22Rv1 (cell line): ENCODE data around the gene MAD1L1.

Source experiments
- H3K27ac ChIP-seq: fragments of 450-650 bp; 2 replicates; pipeline ENCODE4 v1.5.1; 2017
- ZFX ChIP-seq: fragments of 450-650 bp; IDR thresholded peaks from 2 replicates; pipeline ENCODE4 v1.6.1; 2017; ENCODE audit warnings: antibody characterized with exemption, borderline replicate concordance
- TF ChIP-seq, protein P1 (sequence below): fragments of 450-650 bp; IDR thresholded peaks from 2 replicates; pipeline ENCODE4 v1.5.1; 2017; ENCODE audit warnings: mild to moderate bottlenecking

MAD1L1 gene

GRCh38 chr7:1939434-1940401 lies 293.0 kb downstream of the MAD1L1 start:
- no peak for TF ChIP-seq ZFX
- TF ChIP-seq, protein P1, sequence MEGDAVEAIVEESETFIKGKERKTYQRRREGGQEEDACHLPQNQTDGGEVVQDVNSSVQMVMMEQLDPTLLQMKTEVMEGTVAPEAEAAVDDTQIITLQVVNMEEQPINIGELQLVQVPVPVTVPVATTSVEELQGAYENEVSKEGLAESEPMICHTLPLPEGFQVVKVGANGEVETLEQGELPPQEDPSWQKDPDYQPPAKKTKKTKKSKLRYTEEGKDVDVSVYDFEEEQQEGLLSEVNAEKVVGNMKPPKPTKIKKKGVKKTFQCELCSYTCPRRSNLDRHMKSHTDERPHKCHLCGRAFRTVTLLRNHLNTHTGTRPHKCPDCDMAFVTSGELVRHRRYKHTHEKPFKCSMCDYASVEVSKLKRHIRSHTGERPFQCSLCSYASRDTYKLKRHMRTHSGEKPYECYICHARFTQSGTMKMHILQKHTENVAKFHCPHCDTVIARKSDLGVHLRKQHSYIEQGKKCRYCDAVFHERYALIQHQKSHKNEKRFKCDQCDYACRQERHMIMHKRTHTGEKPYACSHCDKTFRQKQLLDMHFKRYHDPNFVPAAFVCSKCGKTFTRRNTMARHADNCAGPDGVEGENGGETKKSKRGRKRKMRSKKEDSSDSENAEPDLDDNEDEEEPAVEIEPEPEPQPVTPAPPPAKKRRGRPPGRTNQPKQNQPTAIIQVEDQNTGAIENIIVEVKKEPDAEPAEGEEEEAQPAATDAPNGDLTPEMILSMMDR: no peak
- H3K27ac ChIP-seq: no peak overlapping the region

- H3K27ac ChIP-seq: no peak overlapping the region
- TF ChIP-seq ZFX: no peak
- TF ChIP-seq, protein P1: no peak
Measured at GRCh38 chr7:1938788-1939433, 293.8 kb downstream of the MAD1L1 start.

DNA sequence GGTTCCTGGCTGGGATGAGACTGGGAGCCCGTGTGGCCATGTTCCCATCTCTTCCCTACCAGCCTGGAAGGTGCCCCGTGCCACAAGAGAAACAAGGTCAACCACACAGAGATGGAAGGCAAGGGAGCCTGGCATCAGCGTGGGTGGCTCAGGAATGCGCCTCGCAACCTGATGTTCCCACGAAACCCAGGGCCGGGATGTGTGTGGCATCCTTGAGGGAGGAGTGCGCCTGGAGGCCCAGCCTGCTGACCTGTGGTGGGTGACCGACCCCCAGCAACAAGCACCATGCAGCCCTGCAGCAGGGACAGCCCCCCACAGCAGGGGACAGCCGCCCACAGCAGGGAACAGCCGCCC lies 295.5 kb downstream of the MAD1L1 start:
- TF ChIP-seq ZFX: no peak
- TF ChIP-seq, protein P1: no peak
- H3K27ac ChIP-seq: no peak overlapping the region

GRCh38 chr7:1936531-1937251 lies 296.1 kb downstream of the MAD1L1 start:
- TF ChIP-seq, protein P1: no peak
- H3K27ac ChIP-seq: no peak overlapping the region

GRCh38 chr7:1936006-1936310 lies 296.8 kb downstream of the MAD1L1 start:
- no peak for TF ChIP-seq ZFX
- TF ChIP-seq, protein P1: no peak
- no peak overlapping the region for H3K27ac ChIP-seq

GRCh38 chr7:1935176-1936005 lies 297.4 kb downstream of the MAD1L1 start:
- no peak overlapping the region for H3K27ac ChIP-seq
- TF ChIP-seq, protein P1: no peak
- no peak for TF ChIP-seq ZFX
